SK-N-SH (cell line): ENCODE measurements around the gene KEL. TPM values are rescaled to one million over a fixed set of nuclear protein-coding genes. Genes with fewer than 3 reads are reported as not detected.

Experiments used
- CTCF ChIA-PET: fragments of 300-600, 350-600 bp; formaldehyde crosslinking; extraction: SDS; loops from one replicate; lab custom pipeline; 2021; lab: Yijun Ruan, JAX
- POLR2A ChIA-PET: fragments of 350-600 bp; sonication (Branson Sonifier 250); formaldehyde crosslinking; extraction: SDS; loops from one replicate; lab custom pipeline; 2020; ENCODE audit warnings: antibody characterized with exemption, inconsistent platforms; lab: Yijun Ruan, JAX
- DNase-seq: peaks from one replicate; pipeline ENCODE4 v3.0.0; 2012
- H2AFZ ChIP-seq: fragments of 200-600 bp; sonication (generic); 2 replicates; pipeline ENCODE4 v1.8.1; 2016; ENCODE audit warnings: antibody characterized with exemption, mild to moderate bottlenecking, low read depth
- H3F3A ChIP-seq: fragments of 200-600 bp; sonication (generic); replicated peaks from 2 replicates; pipeline ENCODE3; 2016; ENCODE audit warnings: antibody characterized with exemption, mild to moderate bottlenecking; ENCODE audit not compliant: insufficient read depth
- H3K27ac ChIP-seq, 2 experiments: fragments of 200-500 bp in 1 of 2; fragments of 200-600 bp in 1 of 2; sonication (Bioruptor generic) in 1 of 2; sonication (generic), shearing (Covaris generic) in 1 of 2; 2 replicates each; pipeline versions ENCODE4 v1.5.1 to v1.6.1; 2014 to 2016; ENCODE audit warnings: low read depth in 2 of 2, inconsistent platforms in 1 of 2, low read length in 1 of 2, mild to moderate bottlenecking in 1 of 2, mixed read lengths in 1 of 2
- H3K27me3 ChIP-seq: fragments of 200-600 bp; sonication (generic), shearing (Covaris generic); 2 replicates; pipeline ENCODE4 v1.6.1; 2016; ENCODE audit warnings: mixed run types; ENCODE audit not compliant: insufficient read depth
- H3K36me3 ChIP-seq, 2 experiments: fragments of 200-500 bp in 1 of 2; fragments of 200-600 bp in 1 of 2; sonication (Bioruptor generic) in 1 of 2; sonication (generic) in 1 of 2; replicated peaks in 1 of 2; 2 replicates each; pipeline versions ENCODE3 to v1.5.1; 2014 to 2016; ENCODE audit warnings: low read length in 1 of 2, mild to moderate bottlenecking in 1 of 2; ENCODE audit not compliant: insufficient read depth in 2 of 2, control insufficient read depth in 1 of 2
- H3K4me1 ChIP-seq, 2 experiments: fragments of 200-500 bp in 1 of 2; fragments of 200-600 bp in 1 of 2; sonication (Bioruptor generic) in 1 of 2; sonication (generic), shearing (Covaris generic) in 1 of 2; 2 replicates each; pipeline versions ENCODE4 v1.5.1 to v1.6.1; 2014 to 2016; ENCODE audit warnings: low read depth in 1 of 2, low read length in 1 of 2, mixed run types in 1 of 2; ENCODE audit not compliant: insufficient read depth in 2 of 2, control insufficient read depth in 1 of 2
- H3K4me2 ChIP-seq: fragments of 200-600 bp; sonication (generic), shearing (Covaris generic); 2 replicates; pipeline ENCODE4 v1.6.1; 2017; ENCODE audit warnings: mixed run types
- H3K4me3 ChIP-seq, 2 experiments: fragments of 200-500 bp in 1 of 2; fragments of 200-600 bp in 1 of 2; sonication (Bioruptor generic) in 1 of 2; sonication (generic), shearing (Covaris generic) in 1 of 2; 2 replicates each; pipeline versions ENCODE4 v1.5.1 to v1.8.1; 2014 to 2016; ENCODE audit warnings: low read depth in 2 of 2, inconsistent platforms in 1 of 2, low read length in 1 of 2, mild to moderate bottlenecking in 1 of 2, mixed read lengths in 1 of 2, moderate library complexity in 1 of 2
- H3K79me2 ChIP-seq: fragments of 200-600 bp; sonication (generic); 2 replicates; pipeline ENCODE4 v1.8.1; 2017; ENCODE audit warnings: mild to moderate bottlenecking; ENCODE audit not compliant: insufficient read depth
- H3K9ac ChIP-seq: fragments of 200-600 bp; sonication (generic); 2 replicates; pipeline ENCODE4 v1.6.1; 2017; ENCODE audit warnings: mixed run types
- H3K9me2 ChIP-seq: fragments of 200-600 bp; sonication (generic); 2 replicates; pipeline ENCODE4 v1.6.1; 2017; ENCODE audit warnings: mixed run types
- H3K9me3 ChIP-seq: fragments of 200-600 bp; sonication (generic); 2 replicates; pipeline ENCODE4 v1.6.1; 2017; ENCODE audit warnings: mixed run types, mild to moderate bottlenecking, moderate library complexity
- H4K20me1 ChIP-seq: fragments of 200-600 bp; sonication (generic); 2 replicates; pipeline ENCODE4 v1.6.1; 2017; ENCODE audit warnings: mild to moderate bottlenecking, mixed run types; ENCODE audit not compliant: insufficient read depth
- EP300 ChIP-seq, 2 experiments: IDR thresholded peaks; 2 replicates each; pipeline versions ENCODE4 v1.4.0 to v1.6.1; 2012; ENCODE audit warnings: borderline replicate concordance in 1 of 2, low read depth in 1 of 2, low read length in 1 of 2
- EZH2phosphoT487 ChIP-seq: fragments of 200-600 bp; sonication (generic); IDR thresholded peaks from 2 replicates; pipeline ENCODE4 v1.6.1; 2017; ENCODE audit warnings: low read depth, mixed run types, mild to moderate bottlenecking, antibody characterized with exemption, moderate library complexity, borderline replicate concordance
- FOSL2 ChIP-seq: IDR thresholded peaks from 2 replicates; pipeline ENCODE4 v1.4.0; 2012; ENCODE audit warnings: low read depth, mild to moderate bottlenecking, moderate library complexity, borderline replicate concordance
- FOXJ3 ChIP-seq: sonication (generic); formaldehyde crosslinking; IDR thresholded peaks from 2 replicates; pipeline ENCODE4 v1.5.1; 2020; ENCODE audit warnings: mild to moderate bottlenecking, missing genetic modification reagents
- FOXM1 ChIP-seq: IDR thresholded peaks from 2 replicates; pipeline ENCODE4 v1.4.0; 2012; ENCODE audit warnings: low read depth, mild to moderate bottlenecking
- NFIC ChIP-seq: IDR thresholded peaks from 2 replicates; pipeline ENCODE4 v1.4.0; 2012; ENCODE audit warnings: borderline replicate concordance
- RCOR1 ChIP-seq: fragments of 150-350 bp; IDR thresholded peaks from 2 replicates; pipeline ENCODE4 v1.6.1; 2017; ENCODE audit warnings: antibody characterized with exemption, low read length
- SIN3A ChIP-seq: IDR thresholded peaks from 2 replicates; pipeline ENCODE4 v1.6.1; 2012; ENCODE audit warnings: low read depth, mild to moderate bottlenecking, low read length, moderate library complexity, borderline replicate concordance
- SMC3 ChIP-seq: IDR thresholded peaks from 2 replicates; pipeline ENCODE4 v1.6.1; 2012; ENCODE audit warnings: low read depth, low read length, improper control_type of control experiment
- TAF1 ChIP-seq: IDR thresholded peaks from 2 replicates; pipeline ENCODE4 v1.6.1; 2012; ENCODE audit warnings: low read depth, mild to moderate bottlenecking, low read length, moderate library complexity, borderline replicate concordance
- TCF12 ChIP-seq: IDR thresholded peaks from 2 replicates; pipeline ENCODE4 v1.4.0; 2012
- WGBS: methylation state at CpG from one replicate; pipeline ENCODE4 v1.1.6; 2017; ENCODE audit warnings: low lambda C conversion rate; 5-methylcytosine and 5-hydroxymethylcytosine counted together
- polyA plus RNA-seq, 3 experiments: library from polyadenylated mRNA; depleted of rRNA; stranded (reverse); fragments of >200 nt; gene quantifications; 2 replicates each; pipeline ENCODE4 v1.2.3, GENCODE V29; 2012
- TF ChIP-seq, protein P1 (sequence below): IDR thresholded peaks from 2 replicates; pipeline ENCODE4 v1.4.0; 2012; ENCODE audit warnings: low read depth
- TF ChIP-seq, protein P2 (sequence below): IDR thresholded peaks from 2 replicates; pipeline ENCODE4; 2012
- TF ChIP-seq, protein P3 (sequence below): fragments of 150-350 bp; IDR thresholded peaks from 2 replicates; pipeline ENCODE4 v1.6.1; 2017; ENCODE audit warnings: antibody characterized with exemption, low read length, low read depth, borderline replicate concordance
- TF ChIP-seq, protein P4 (sequence below): IDR thresholded peaks from 2 replicates; pipeline ENCODE4 v1.4.0; 2012; ENCODE audit warnings: low read depth, borderline replicate concordance
- TF ChIP-seq, protein P5 (sequence below): fragments of 200-600 bp; sonication (generic); IDR thresholded peaks from 2 replicates; pipeline ENCODE4 v1.6.1; 2017; ENCODE audit warnings: antibody characterized with exemption, mild to moderate bottlenecking, moderate library complexity
- TF ChIP-seq, protein P6 (sequence below): IDR thresholded peaks from 2 replicates; pipeline ENCODE4 v1.6.1; 2012; ENCODE audit warnings: mild to moderate bottlenecking, low read depth, low read length, moderate library complexity

Gene KEL
- polyA plus RNA-seq, 1 of the 3 experiments (the other 2 are of a cell fraction): 0.05 TPM

DNA sequence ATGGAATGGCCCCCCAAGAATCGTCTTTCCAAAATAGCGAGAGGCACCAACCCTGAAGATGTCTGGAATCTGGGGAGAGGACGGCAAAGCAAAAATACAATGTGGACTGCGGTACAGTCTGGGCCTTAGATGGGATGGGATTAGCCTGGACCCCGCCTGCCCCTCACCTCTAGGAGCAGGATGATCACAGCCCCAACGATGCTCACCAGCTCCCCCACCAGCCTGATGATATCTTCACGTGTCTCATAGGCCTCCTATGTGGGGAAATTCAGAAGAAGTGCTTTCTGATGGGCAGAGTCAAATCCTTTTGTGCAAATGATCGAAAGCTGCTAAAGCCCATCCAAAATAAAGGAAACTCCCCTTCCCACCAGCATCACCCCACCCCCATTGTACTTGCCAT lies 46.8 kb downstream of the KEL start:
- H3K27me3 ChIP-seq: peaks cover 12% of the 10 kb centered on the region; the same call in 1 of the 2 replicates
- POLR2A ChIA-PET: no interaction called here
- H3K9me2 ChIP-seq: no peaks in the 10 kb centered on the region
- DNase-seq: no peak
- 32% methylated on average over 8 of the region's 8 CpGs for WGBS
- no peak overlapping the region for H3K9ac ChIP-seq
- CTCF ChIA-PET: interaction anchor here (0.8 to 2.0 kb wide), 5 partner anchors 9 to 49 kb away, joined by 3 to 6 read pairs (median 3); no protein-coding TSS in a partner anchor
- no peak overlapping the region for H3K4me3 ChIP-seq
- no peaks in the 10 kb centered on the region for H4K20me1 ChIP-seq
- H3K36me3 ChIP-seq: no peaks in the 10 kb centered on the region
- TF ChIP-seq, protein P1, sequence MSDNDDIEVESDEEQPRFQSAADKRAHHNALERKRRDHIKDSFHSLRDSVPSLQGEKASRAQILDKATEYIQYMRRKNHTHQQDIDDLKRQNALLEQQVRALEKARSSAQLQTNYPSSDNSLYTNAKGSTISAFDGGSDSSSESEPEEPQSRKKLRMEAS: no peak
- TF ChIP-seq TAF1 (no peak), FOXJ3 (no peak), EP300 (IDR thresholded peaks at IDR 0.05; ENCODE audit: borderline replicate concordance in 1 of 2, low read depth in 1 of 2, low read length in 1 of 2) (no peak), RCOR1 (no peak)
- TF ChIP-seq, protein P2, sequence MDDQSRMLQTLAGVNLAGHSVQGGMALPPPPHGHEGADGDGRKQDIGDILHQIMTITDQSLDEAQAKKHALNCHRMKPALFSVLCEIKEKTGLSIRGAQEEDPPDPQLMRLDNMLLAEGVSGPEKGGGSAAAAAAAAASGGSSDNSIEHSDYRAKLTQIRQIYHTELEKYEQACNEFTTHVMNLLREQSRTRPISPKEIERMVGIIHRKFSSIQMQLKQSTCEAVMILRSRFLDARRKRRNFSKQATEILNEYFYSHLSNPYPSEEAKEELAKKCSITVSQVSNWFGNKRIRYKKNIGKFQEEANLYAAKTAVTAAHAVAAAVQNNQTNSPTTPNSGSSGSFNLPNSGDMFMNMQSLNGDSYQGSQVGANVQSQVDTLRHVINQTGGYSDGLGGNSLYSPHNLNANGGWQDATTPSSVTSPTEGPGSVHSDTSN: no peak
- no peaks in the 10 kb centered on the region for H3K9me3 ChIP-seq
- no peak overlapping the region for H2AFZ ChIP-seq
- H3K4me2 ChIP-seq: no peak overlapping the region
- no peak overlapping the region for H3K27ac ChIP-seq
- no peaks in the 10 kb centered on the region for H3K4me1 ChIP-seq
- H3K79me2 ChIP-seq: no peaks in the 10 kb centered on the region
- no peaks in the 10 kb centered on the region for H3F3A ChIP-seq

DNA sequence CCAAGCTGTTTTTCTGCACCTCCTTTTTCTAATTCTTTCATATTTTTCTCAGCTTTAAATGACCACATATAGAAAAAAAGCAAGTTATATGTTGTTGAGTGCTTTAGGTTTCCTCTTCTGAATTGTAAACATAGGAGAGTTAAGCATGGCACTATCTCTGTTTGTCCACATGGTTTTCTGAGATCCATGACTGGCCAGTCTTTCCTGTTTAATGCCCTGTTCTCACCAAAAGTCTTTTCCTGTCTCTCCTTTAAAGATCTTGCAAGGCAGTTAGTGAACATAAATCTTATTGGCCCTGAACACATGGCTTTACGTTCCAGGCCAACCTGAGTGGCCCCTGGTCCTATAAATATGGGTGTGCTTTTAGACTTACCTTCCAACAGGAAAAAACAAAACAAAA lies 48.0 kb downstream of the KEL start:
- POLR2A ChIA-PET: no interaction called here
- no peaks in the 10 kb centered on the region for H3F3A ChIP-seq
- WGBS: 6% methylated on average over 1 of the region's 1 CpG
- H3K27ac ChIP-seq: no peak overlapping the region
- no peak overlapping the region for H3K9ac ChIP-seq
- no peak overlapping the region for H2AFZ ChIP-seq
- H4K20me1 ChIP-seq: no peaks in the 10 kb centered on the region
- H3K4me3 ChIP-seq: no peak overlapping the region
- no peak overlapping the region for H3K4me2 ChIP-seq
- H3K27me3 ChIP-seq: peaks cover 12% of the 10 kb centered on the region; the same call in 1 of the 2 replicates
- H3K4me1 ChIP-seq: no peaks in the 10 kb centered on the region
- no peak for DNase-seq
- no peaks in the 10 kb centered on the region for H3K79me2 ChIP-seq
- no peaks in the 10 kb centered on the region for H3K9me2 ChIP-seq
- no peaks in the 10 kb centered on the region for H3K36me3 ChIP-seq
- CTCF ChIA-PET: interaction anchor here (1.0 to 1.2 kb wide), 2 partner anchors 13 to 301 kb away, joined by 3 read pairs; no protein-coding TSS in a partner anchor
- no peaks in the 10 kb centered on the region for H3K9me3 ChIP-seq
- TF ChIP-seq FOXM1 (no peak), EZH2phosphoT487 (no peak), TAF1 (no peak), NFIC (no peak), RCOR1 (no peak), SMC3 (no peak), SIN3A (no peak), TCF12 (no peak), FOSL2 (no peak)
- TF ChIP-seq, protein P3, sequence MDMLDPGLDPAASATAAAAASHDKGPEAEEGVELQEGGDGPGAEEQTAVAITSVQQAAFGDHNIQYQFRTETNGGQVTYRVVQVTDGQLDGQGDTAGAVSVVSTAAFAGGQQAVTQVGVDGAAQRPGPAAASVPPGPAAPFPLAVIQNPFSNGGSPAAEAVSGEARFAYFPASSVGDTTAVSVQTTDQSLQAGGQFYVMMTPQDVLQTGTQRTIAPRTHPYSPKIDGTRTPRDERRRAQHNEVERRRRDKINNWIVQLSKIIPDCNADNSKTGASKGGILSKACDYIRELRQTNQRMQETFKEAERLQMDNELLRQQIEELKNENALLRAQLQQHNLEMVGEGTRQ: no peak
- TF ChIP-seq, protein P2: no peak
- TF ChIP-seq, protein P4, sequence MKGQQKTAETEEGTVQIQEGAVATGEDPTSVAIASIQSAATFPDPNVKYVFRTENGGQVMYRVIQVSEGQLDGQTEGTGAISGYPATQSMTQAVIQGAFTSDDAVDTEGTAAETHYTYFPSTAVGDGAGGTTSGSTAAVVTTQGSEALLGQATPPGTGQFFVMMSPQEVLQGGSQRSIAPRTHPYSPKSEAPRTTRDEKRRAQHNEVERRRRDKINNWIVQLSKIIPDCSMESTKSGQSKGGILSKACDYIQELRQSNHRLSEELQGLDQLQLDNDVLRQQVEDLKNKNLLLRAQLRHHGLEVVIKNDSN: no peak
- TF ChIP-seq, protein P5, sequence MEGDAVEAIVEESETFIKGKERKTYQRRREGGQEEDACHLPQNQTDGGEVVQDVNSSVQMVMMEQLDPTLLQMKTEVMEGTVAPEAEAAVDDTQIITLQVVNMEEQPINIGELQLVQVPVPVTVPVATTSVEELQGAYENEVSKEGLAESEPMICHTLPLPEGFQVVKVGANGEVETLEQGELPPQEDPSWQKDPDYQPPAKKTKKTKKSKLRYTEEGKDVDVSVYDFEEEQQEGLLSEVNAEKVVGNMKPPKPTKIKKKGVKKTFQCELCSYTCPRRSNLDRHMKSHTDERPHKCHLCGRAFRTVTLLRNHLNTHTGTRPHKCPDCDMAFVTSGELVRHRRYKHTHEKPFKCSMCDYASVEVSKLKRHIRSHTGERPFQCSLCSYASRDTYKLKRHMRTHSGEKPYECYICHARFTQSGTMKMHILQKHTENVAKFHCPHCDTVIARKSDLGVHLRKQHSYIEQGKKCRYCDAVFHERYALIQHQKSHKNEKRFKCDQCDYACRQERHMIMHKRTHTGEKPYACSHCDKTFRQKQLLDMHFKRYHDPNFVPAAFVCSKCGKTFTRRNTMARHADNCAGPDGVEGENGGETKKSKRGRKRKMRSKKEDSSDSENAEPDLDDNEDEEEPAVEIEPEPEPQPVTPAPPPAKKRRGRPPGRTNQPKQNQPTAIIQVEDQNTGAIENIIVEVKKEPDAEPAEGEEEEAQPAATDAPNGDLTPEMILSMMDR: no peak
- TF ChIP-seq, protein P6, sequence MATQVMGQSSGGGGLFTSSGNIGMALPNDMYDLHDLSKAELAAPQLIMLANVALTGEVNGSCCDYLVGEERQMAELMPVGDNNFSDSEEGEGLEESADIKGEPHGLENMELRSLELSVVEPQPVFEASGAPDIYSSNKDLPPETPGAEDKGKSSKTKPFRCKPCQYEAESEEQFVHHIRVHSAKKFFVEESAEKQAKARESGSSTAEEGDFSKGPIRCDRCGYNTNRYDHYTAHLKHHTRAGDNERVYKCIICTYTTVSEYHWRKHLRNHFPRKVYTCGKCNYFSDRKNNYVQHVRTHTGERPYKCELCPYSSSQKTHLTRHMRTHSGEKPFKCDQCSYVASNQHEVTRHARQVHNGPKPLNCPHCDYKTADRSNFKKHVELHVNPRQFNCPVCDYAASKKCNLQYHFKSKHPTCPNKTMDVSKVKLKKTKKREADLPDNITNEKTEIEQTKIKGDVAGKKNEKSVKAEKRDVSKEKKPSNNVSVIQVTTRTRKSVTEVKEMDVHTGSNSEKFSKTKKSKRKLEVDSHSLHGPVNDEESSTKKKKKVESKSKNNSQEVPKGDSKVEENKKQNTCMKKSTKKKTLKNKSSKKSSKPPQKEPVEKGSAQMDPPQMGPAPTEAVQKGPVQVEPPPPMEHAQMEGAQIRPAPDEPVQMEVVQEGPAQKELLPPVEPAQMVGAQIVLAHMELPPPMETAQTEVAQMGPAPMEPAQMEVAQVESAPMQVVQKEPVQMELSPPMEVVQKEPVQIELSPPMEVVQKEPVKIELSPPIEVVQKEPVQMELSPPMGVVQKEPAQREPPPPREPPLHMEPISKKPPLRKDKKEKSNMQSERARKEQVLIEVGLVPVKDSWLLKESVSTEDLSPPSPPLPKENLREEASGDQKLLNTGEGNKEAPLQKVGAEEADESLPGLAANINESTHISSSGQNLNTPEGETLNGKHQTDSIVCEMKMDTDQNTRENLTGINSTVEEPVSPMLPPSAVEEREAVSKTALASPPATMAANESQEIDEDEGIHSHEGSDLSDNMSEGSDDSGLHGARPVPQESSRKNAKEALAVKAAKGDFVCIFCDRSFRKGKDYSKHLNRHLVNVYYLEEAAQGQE: no peak
